ENCODE data around the gene OGG1.
"Not testable (repeated sequence)": the region's sequence is repeated elsewhere in the genome, so short reads cannot be mapped to it uniquely, and the experiment has no call there.

OGG1 gene

DNA sequence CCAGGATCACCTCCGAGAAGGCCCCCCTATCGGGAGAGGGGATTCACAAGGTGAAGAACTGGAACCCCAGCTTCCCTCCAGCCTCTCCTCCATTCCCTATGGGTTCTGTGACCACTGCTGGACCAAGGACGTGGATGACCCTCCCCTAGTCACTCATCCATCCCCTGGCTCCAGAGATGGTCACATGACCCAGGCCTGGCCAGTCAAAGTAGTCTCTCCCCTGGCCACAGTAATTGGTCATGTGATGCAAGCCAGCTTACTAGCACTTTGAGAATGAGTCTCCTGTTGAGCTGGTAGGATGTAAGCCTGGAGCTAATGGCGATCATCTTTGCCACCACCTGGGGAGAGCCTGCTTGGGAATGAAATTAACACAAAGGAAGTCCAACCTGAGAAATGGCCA is 16.1 kb downstream of the OGG1 start:
- no peak for DNase-seq (ENCODE audit: low read depth)

DNA sequence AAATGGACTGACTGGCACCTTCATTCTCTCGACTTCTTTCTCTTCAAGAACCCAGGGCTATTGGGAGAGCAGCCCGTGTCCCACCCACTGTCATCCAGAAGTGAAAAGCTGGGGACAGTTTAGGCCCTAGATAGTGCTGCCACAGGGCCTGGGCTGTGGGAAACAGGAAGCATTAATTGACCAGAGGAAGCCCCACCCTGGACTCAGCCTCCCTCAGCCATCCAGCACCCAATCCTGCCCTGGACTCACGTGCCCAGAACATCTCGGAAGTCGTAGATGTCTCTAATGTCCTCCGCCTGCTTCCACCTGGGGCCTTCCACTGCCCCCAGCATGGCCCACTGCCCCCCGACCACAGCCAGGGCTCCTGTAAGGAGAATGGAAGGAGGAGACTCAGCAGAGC is 17.7 kb downstream of the OGG1 start:
- no peak for DNase-seq (ENCODE audit: low read depth)

DNA sequence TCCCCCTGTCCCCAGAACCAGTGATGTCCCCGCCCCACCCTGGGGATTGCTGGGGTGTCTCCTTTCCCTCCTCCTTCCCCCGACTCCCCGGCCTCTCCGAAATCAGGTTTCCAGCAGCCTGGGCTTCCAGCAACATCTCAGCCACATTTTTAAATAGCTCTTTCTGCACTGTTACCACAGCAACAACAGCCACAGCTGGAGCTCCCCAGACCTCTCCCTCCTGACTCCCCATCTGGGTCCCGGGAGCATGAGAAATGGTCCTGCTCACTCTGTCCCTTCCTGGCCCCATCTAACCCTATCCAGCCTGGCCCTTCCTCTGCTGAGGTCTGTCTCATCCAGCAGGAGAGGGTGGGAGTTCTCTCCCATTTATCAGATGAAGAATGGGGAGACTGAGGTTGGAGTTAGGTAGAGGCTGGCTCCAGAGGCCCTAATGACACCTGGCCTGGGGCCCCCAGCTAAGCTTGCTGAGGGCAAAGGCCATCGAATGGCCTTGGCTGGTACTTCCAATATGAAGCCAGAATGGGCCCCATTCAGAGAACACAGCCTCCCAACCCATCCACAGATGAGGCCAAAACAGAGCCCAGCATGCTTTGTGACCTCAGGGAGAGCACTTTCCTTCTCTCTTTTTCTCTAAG is 18.5 kb downstream of the OGG1 start:
- no peak for DNase-seq (ENCODE audit: low read depth)

DNA sequence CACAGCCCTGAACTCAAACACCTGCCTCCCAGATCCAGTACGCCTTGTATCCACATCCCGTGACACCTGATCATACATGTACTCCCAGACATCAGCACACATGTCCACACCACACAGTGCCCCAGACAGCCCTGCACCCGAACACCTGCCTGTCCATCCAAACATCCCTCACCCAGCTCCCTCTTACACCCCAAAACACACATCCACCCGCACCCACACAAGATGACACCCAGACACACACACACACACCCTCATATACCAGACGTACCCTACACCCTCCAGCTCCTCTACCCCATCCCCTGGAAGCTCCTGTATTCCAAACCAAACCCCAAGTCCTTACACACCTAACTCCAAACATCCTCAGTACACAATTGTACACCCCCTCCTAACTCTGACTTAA is 19.3 kb downstream of the OGG1 start:
- DNase-seq (ENCODE audit: low read depth) = no peak

DNA sequence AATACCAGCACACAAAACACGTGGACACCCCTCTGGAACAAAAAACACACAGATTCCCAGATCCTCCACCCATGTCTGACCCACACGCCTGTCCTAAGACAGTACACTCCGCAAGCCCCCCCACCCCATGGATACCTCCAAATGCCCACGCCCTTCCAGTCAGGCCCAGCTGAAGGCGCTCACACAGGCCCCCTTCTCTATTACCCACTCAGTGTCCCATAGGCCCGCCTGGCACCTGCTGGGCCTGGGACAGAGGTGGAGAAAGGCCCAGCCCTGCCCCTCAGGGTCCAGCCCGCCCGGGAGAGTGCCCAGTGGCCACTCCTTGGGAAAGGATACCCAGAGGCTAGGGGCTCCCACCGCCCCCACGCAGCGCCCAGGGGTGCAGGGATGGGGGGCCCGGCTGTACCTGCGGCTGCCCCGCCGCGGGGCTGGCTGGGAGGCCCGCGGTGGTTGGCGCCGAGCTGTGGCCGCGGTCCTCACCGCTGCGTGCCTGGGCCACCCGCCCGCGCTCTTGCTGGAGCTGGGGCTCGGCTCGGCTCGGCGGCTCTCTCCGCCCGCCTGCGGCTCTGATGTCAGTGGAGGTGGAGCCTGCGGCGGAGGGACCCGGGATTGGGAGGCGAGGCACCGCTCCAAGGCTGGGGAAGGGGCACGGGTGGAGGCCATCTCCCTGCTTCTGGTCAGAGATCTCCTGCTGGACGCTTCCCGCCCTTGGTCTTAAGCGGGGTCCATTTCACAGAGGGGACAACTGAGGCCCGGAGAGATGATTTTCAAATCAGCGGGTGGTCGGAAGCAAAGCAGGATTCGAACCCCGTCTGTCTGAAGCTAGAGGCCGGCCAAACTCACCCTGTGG is 19.9 kb downstream of the OGG1 start, which contains the start of gene CAMK1:
TSS of gene CAMK1 (minus strand) at position 522 of the 850 bp plus-strand sequence. CDS start 2,198 bp downstream, outside the sequence.
- DNase-seq (ENCODE audit: low read depth) = peak; percentile 76

DNA sequence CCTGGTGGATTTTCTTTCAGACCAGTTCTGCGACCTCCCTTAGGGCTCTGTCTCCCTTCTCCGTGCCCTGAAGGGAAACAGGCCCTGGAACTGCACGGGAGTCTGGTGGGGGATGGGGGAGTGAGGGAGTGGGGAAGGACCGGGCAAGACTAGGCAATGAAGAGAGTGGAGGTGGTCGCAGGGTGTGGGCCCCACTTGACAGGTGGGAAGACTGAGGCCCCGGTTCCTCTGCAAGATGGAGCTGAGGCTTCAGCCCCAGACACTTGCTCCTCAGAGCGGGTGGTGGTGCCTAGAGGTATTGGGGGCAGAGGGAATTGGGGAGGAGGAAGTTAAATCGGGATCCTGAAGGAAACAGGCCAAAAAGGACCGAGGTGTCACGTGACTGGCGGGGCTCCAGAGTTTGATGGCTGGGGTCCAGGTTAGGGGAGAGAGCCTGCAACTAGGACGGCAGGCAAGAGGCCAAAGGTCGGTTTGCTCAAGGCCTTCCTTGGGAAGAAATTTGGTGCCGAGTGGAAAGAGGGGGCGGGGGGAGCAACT is 20.6 kb downstream of the OGG1 start:
- DNase-seq (ENCODE audit: low read depth) = peak; percentile 16

DNA sequence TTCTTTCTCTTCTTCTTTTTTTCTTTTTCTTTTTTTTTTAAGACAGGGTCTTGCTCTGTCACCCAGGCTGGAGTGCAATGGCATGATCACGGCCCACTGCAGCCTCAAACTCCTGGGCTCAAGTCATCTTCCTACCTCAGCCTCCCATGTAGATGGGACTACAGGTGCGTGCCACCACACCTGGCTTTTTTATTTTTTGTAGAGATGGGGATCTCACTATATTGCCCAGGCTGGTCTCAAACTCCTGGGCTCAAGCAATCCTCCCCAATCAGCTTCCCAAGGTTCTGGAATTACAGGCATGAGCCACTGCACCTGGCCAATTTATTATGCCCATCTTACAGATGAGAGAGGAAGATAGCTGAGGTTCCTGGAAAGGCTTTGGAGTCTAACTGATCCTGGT is 21.3 kb downstream of the OGG1 start:
- DNase-seq (ENCODE audit: low read depth) = not testable (repeated sequence)

DNA sequence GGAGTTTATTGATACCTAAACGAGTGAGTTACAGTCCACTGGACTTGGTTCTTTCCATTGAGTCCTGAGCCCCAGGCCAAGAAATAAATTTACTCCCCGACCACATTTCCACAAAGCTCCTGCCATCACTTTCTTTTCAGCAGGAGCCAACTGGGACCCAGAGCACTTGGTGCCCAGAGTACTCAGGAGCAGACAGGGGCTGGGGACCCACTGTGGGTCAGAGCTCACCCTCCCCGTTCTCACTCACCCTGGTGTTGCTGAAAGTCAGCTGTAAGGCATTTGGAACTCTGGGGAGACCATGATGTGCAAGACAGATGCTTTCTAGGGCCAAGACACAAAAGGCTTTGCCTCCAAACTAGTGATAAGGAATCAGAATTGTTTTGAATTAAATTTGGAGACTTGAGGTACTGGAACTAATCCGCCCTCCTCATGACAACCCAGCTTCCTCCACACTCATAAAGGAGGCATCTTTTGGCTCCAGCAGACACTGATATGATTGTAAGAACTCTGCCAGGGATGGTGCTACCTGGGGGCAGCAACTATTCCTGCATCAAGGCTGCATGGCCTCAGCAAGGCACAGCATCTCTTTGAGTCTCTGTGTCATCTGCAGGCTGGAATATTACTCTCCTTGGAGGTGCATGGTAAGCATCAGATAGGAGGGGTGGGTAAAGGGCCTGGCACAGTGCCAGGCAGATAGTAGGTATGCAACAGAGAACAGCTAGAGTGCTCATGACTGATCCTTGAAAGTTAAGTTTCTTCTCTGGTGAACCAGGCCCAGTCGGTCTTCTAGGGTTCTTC is 27.3 kb downstream of the OGG1 start:
- no peak for DNase-seq (ENCODE audit: low read depth)

DNA sequence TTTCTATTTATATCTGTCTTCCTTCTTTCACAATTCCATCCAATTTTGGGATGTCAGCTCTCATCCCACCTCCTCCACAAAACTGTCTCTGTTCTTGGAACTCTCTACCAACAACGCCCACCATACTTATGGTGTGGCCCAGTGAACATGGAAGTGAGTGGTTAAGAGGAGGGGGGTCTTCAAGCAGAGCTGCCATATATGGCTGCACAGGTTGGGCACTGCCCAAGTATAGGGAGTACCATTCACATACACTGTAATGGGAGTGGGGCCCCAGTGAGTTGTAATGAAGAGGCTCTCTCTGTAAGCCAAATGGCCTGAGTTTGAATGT is 27.9 kb downstream of the OGG1 start:
- DNase-seq (ENCODE audit: low read depth) = no peak

DNA sequence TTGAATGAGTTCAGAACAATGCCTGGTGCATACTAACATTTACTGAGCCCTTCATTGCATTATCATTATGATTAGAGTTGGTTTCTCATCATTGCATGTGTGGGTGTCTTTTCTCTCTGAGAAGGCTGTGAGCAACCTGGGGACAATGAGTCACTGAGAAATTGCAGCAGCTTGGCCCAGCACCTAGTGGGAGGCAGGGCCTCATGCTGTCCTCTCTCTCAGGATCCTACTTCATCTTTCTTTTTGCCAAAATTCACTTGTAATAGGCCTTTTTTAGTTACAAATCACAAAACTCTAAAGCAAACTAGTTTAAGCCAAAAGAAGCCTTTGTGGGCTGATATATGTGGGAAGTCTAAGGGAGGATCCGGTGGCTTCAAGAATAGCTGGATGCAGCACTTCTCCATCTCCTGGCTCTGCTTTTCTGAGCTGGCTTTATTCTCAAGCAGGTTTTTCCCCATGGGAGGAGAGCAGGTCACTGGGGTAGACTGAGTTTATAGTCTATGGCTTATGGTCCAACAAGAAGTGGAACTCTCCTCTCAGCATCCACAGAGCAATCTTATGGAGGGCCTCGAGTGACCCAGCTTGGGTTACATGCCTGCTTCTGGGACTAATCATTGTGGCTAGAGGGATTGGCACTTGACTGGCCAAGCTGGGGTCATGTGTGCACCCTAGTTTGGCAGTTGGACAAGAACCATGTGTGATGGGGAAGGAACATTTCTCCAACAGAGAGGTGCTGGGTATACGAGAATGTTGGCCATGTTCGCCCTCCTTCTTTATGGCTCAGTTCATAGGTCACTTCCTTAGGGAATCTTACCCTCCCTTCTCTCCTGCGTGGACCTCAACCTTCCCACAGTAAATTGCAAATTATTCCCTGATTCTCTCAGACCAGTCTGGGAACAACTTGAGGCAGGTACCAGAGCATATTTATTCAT is 28.7 kb downstream of the OGG1 start:
- DNase-seq (ENCODE audit: low read depth) = peak; percentile 56

DNA sequence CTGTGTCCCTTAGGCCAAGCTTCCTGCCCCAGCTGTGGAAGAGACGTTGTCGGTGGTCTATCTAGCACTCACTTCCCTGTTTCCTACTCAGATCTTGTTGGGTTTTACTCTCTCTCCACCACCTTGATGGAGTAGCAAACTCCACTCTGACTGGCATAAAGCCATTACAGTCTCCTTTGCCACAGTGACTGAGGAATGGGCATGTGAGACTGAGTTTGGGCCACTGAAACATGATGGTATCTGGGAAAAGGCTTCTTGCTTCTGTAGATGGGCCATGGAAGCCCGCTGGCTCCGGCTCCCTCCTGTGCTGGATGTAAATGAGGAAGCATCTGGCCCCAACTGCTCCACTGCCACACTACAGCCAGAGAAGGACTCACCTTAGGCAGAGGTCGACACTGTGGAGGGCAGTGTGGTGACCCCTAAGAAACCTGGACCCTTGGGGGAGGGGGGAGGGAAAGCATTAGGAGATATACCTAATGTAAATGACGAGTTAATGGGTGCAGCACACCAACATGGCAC is 29.4 kb downstream of the OGG1 start:
- DNase-seq (ENCODE audit: low read depth) = no peak

DNA sequence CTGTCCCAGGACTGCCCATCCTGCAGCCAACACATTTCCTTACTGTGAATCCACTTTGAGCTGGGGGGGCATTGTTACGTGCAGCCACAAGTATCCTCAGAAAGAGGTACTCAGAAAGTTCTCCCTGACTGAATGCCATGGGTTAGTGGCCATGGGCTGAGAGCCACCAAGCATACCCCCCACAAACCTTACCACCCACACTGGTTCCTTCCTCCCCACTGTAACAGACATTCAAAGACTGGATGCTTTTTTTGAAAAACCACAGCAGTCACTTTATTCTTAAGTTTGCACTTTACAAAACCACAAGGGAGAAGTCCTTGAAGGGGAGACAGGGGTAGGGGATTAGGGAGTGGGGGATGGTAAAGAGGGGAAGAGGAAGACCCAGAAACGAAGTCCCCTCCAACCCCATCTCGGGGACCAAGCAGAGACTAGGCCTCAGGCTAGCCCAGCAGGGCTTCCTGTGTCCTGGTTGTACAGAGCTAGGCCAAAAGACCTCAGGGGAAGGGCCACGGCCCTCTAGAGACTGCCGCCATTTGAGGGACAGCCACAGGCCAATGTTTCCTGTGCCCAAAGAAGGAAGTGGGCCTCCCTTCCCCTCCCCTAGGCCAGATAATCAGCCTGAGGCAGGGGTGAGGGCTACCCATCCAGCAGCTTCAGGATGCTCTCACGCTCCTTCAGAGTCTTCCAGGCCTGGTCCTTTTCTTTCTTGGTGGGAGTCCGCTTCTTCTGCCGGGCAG is 30.1 kb downstream of the OGG1 start:
- DNase-seq (ENCODE audit: low read depth) = no peak

DNA sequence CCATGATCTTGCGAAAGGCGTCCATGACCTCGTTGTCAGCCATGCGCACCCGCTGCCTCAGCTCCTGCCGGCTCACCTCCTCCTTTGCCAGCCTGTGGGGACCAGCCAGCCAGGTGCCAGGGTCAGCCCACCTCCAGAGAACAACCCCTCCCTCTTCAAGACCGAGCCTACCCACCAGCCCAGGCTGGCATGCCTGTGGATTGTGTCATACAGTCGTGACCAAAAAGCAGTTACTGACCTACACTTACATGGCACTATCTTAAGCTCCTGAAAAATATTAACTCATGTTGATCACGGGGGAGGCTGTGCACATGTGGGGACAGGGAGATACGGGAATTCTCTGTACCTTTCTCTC is 30.7 kb downstream of the OGG1 start:
- DNase-seq (ENCODE audit: low read depth) = no peak

DNA sequence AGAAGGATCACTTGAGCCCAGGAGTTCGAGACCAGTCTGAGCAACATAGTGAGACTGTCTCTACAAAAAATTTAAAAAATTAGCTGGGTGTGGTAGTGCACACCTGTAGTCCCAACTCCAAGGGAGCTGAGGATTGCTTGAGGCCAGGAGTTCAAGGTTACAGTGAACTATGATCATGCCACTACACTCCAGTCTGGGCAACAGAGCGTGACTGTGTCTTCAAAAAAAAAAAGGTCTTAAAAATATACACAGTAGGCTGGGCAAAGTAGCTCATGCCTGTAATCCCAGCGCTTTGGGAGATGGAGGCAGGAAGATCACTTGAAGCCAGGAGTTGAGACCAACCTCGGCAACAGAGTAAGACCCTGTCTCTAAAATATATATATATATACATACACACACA is 31.2 kb downstream of the OGG1 start:
- no peak for DNase-seq (ENCODE audit: low read depth)

DNA sequence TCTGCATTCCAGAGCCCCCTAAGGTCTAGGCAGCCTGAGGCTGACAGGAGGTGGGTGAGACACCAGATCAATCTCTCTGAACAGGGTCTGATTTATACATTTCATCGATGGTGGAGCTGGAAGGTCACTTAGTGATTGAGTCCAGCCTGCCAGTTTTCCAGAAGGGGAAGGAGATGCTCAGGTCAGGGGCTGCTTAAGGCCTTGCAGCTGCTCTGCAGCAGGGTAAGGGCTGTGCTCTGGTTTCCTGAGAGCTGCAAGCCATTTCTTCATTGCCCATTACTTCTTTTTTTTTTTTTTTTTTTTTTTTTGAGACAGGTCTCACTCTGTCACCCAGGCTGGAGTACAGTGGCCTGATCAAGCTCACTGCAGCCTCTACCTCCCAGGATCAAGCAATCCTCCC is 31.8 kb downstream of the OGG1 start:
- no peak for DNase-seq (ENCODE audit: low read depth)

DNA sequence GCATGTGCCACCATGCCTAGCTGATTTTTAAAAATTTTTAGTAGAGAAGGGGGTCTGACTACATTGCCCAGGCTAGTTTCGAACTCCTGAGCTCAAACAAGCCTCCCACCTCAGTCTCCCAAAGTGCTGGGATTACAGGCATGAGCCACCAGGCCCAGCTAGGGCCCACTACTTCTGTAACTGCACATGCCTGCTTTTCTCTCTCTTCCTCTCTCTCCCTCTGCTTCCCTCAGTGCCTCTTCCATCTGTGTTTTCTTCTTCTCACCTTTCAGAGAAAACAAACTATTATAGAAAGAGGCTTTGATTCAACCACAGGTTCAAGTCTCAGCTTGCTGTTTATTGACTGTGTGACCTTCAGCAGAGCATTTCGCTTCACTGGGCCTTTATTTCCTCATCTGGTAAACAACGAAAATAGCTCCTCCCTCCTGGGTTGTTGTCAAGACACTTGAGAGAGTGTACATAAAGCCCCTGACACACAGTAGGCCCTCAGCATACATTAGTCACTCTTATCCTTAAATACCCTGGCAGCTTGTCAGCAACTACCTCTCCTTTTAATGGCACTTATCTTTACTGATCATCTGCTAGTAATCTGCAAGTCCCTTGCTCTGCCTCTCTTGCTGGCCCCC is 32.3 kb downstream of the OGG1 start:
- no peak for DNase-seq (ENCODE audit: low read depth)

DNA sequence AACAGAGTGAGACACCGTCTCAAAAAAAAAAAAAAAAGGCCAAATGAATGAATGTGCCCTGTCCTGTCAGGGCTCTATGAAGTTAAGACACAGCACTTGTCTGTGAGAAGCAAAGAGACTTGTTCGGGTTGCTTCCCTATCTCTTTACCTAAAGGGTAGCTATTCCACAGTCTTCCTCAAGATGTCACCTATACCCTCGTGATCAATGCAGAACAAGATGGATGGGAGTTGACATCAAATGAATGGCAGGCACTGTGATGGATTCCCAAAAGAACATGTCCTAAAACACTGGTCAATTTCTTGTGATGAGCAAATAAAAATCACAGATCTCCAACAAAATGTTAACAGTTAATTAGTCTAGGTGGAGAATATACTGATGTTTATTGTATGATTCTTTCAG is 33.0 kb downstream of the OGG1 start:
- no peak for DNase-seq (ENCODE audit: low read depth)

DNA sequence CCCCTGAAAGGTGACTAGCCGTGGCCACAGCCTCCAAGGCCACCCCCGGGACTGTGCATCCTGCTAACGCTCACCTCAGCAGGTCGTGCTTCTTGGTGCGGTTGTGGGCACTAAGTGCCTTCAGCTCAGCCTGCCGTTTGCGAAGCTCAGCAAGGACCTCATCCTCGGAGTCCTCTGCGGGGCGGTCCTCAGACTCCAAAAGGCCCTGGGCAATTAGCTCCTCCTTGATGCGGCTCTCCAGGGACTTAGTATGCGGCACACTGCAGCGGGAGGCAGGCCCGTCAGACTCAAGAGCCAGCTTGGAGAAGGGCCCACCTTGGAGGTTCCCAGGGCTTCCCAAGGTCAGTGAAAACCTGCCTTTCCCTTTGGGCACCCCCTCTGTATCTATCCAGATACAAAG is 34.2 kb downstream of the OGG1 start:
- no peak for DNase-seq (ENCODE audit: low read depth)

DNA sequence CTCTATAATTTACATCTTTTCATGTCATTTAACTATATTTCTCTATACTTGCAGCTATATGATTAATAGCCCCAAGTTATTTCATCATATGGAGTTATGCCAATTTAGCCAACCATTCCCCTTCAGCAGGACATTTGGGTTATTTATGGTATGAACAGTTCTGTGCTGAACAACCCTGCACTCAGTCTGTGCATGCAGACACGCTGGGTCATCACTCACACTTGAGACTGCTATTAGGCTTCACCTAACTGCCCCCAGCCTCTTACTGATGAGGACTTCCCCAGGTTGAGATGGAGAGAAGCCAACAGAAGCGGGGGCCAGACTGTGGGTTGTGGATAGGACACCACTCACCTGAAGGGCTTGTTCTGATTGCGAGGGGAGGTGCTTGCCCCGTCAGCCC is 35.2 kb downstream of the OGG1 start:
- peak; percentile 26 for DNase-seq (ENCODE audit: low read depth)

DNA sequence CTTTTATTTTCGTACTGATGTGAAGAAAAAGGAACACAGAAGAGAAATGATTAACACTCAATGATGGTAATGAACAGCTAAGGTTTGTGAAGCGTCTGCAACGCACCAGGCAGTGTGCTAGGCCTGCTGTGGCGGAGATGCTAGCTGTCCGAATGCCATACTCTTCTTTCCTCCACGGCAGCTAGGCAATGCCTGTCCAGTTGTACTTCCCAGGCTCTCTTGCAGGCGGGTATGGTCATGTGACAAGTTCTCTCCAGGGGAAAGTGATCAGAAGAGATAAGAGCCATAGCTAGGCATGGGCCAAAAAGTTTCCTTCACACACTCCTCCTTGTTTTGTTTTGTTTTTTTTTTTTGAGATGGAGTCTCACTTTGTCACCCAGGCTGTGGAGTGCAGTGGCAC is 35.9 kb downstream of the OGG1 start:
- DNase-seq (ENCODE audit: low read depth) = no peak

Measured in EH (cell line).